ENCODE measurements around the gene GOLT1B. TPM values are rescaled to one million over a fixed set of nuclear protein-coding genes. Genes with fewer than 3 reads are reported as not detected.

GOLT1B gene
- total and polyA plus RNA-seq, 2 of the 13 experiments (the other 11 are each of a cell fraction or from before 2014, with no cell fraction given), result 23.6 to 38.4 TPM

- no peak for TF ChIP-seq ZKSCAN5 (CRISPR knock-in tag; IDR thresholded peaks at IDR 0.05)
- TF ChIP-seq ZNF337 (CRISPR knock-in tag; IDR thresholded peaks at IDR 0.05; ENCODE audit: borderline replicate concordance, low read depth), result no peak
- no peak for TF ChIP-seq LCORL (IDR thresholded peaks at IDR 0.05)
- no peak for TF ChIP-seq LCORL (CRISPR knock-in tag; IDR thresholded peaks at IDR 0.05)
- TF ChIP-seq MED8 (CRISPR knock-in tag; IDR thresholded peaks at IDR 0.05; ENCODE audit: insufficient replicate concordance), result no peak
Measured at GRCh38 chr12:21476949-21477348, 24.6 kb upstream of the GOLT1B start (continued).

- H3K27ac ChIP-seq (ENCODE audit: extremely low read length, insufficient read depth, low read length), result no peak overlapping the region
- TF ChIP-seq MTA3 (CRISPR knock-in tag; IDR thresholded peaks at IDR 0.05) (no peak), ATF3 (CRISPR knock-in tag; IDR thresholded peaks at IDR 0.05) (no peak), CCAR2 (optimal IDR thresholded peaks at IDR 0.05; ENCODE audit: low read depth, low read length) (no peak), KDM2A (CRISPR knock-in tag; IDR thresholded peaks at IDR 0.05; ENCODE audit: borderline replicate concordance, low read depth) (no peak), ZNF790 (CRISPR knock-in tag; IDR thresholded peaks at IDR 0.05; ENCODE audit: borderline replicate concordance) (no peak), CSRNP2 (CRISPR knock-in tag; conservative IDR thresholded peaks at IDR 0.05; ENCODE audit: low read depth) (no peak), GTF3A (CRISPR knock-in tag; conservative IDR thresholded peaks at IDR 0.05) (no peak), ZNF512 (CRISPR knock-in tag; IDR thresholded peaks at IDR 0.05) (no peak)
- H4K20me1 ChIP-seq (ENCODE audit: insufficient read depth, low read length), result no peaks in the 10 kb centered on the region
- no peaks in the 10 kb centered on the region for H3K9me3 ChIP-seq (ENCODE audit: low read length)
- no peak overlapping the region for H3K4me2 ChIP-seq (ENCODE audit: low read depth, low read length)
- intact Hi-C loops (cut with micrococcal nuclease; ENCODE audit: unreplicated experiment), result no loop called here
- POLR2A ChIA-PET, result no interaction called here
- FAIRE-seq (no peak), DNase-seq (ENCODE audit: low spot score) (no peak), ATAC-seq (no peak)
- H3K4me1 ChIP-seq (ENCODE audit: insufficient read depth, low read length), result no peaks in the 10 kb centered on the region
- CTCF ChIA-PET (ENCODE audit: low intra/inter-chr PET ratio, low total read pairs), result no interaction called here
- WGBS (ENCODE audit: low lambda C conversion rate), result 95% methylated on average over 10 of the region's 10 CpGs
- in situ Hi-C loops (cut with HindIII; ENCODE audit: extremely low pct_ligation_motif_present, low pct_unique_long_range_greater_than_20kb), result no loop called here
- no TSS peak for BruUV-seq (replicated peaks)
- H3K4me3 ChIP-seq (replicated peaks in 1 of 3; ENCODE audit: insufficient read depth in 1 of 3, low read depth in 2 of 3, low read length in 3 of 3), result no peak overlapping the region
- H3K9ac ChIP-seq (ENCODE audit: insufficient read depth, low read depth, low read length), result no peak overlapping the region
- H3K79me2 ChIP-seq (ENCODE audit: insufficient read depth, low read length), result no peaks in the 10 kb centered on the region
- no peaks in the 10 kb centered on the region for H3K27me3 ChIP-seq (ENCODE audit: control insufficient read depth in 1 of 2, insufficient read depth in 2 of 2, low read length in 2 of 2)
- H3K36me3 ChIP-seq (replicated peaks in 1 of 2; ENCODE audit: control insufficient read depth in 1 of 2, insufficient read depth in 2 of 2, low read length in 2 of 2), result peaks cover 2 to 52% of the 10 kb centered on the region in 2 experiments; a peak in 2 of 5 replicates
- no peak overlapping the region for H2AFZ ChIP-seq (ENCODE audit: low read length)
Measured at GRCh38 chr12:21478756-21479455, 22.7 kb upstream of the GOLT1B start.

Measured in HepG2 (cell line).